ENCODE data around the gene CRYBG2.
"Not testable (repeated sequence)": the region's sequence is repeated elsewhere in the genome, so short reads cannot be mapped to it uniquely, and the experiment has no call there.

CRYBG2 gene

GRCh38 chr1:26295194-26296138 lies 58.5 kb downstream of the CRYBG2 start:
- DNase-seq (ENCODE audit: low read depth): no peak
- TF ChIP-seq MYC (IDR thresholded peaks at IDR 0.05; ENCODE audit: low read depth, low read length): no peak
- TF ChIP-seq POLR2A (IDR thresholded peaks at IDR 0.05; ENCODE audit: extremely low read depth, insufficient read length): no peak
- H3K4me3 ChIP-seq (ENCODE audit: low read depth, low read length): no peak overlapping the region

GRCh38 chr1:26293911-26294463 lies 59.9 kb downstream of the CRYBG2 start:
- TF ChIP-seq MYC (IDR thresholded peaks at IDR 0.05; ENCODE audit: low read depth, low read length): no peak
- TF ChIP-seq MAX (IDR thresholded peaks at IDR 0.05; ENCODE audit: low read depth, low read length): no peak
- no peak for TF ChIP-seq POLR2A (IDR thresholded peaks at IDR 0.05; ENCODE audit: extremely low read depth, insufficient read length)
- no peak for TF ChIP-seq CTCF (IDR thresholded peaks at IDR 0.05; ENCODE audit: low read depth, low read length)
- H3K4me3 ChIP-seq (ENCODE audit: low read depth, low read length): no peak overlapping the region
- no peak for DNase-seq (ENCODE audit: low read depth)

GRCh38 chr1:26292735-26293134 lies 61.2 kb downstream of the CRYBG2 start:
- H3K4me3 ChIP-seq (ENCODE audit: low read depth, low read length): not testable (repeated sequence)
- DNase-seq (ENCODE audit: low read depth): peak; percentile 28

GRCh38 chr1:26291939-26292338 lies 62.0 kb downstream of the CRYBG2 start:
- no peak for DNase-seq (ENCODE audit: low read depth)
- TF ChIP-seq MAX (IDR thresholded peaks at IDR 0.05; ENCODE audit: low read depth, low read length) (no peak), POLR2A (IDR thresholded peaks at IDR 0.05; ENCODE audit: extremely low read depth, insufficient read length) (no peak), CTCF (IDR thresholded peaks at IDR 0.05; ENCODE audit: low read depth, low read length) (no peak), MYC (IDR thresholded peaks at IDR 0.05; ENCODE audit: low read depth, low read length) (no peak)
- H3K4me3 ChIP-seq (ENCODE audit: low read depth, low read length): no peak overlapping the region

GRCh38 chr1:26291433-26291832 lies 62.5 kb downstream of the CRYBG2 start:
- no peak overlapping the region for H3K4me3 ChIP-seq (ENCODE audit: low read depth, low read length)
- TF ChIP-seq MYC (IDR thresholded peaks at IDR 0.05; ENCODE audit: low read depth, low read length) (no peak), POLR2A (IDR thresholded peaks at IDR 0.05; ENCODE audit: extremely low read depth, insufficient read length) (no peak), CTCF (IDR thresholded peaks at IDR 0.05; ENCODE audit: low read depth, low read length) (no peak), MAX (IDR thresholded peaks at IDR 0.05; ENCODE audit: low read depth, low read length) (no peak)

GRCh38 chr1:26290882-26291261 lies 63.1 kb downstream of the CRYBG2 start:
- H3K4me3 ChIP-seq (ENCODE audit: low read depth, low read length): no peak overlapping the region
- DNase-seq (ENCODE audit: low read depth): no peak

More at GRCh38 chr1:26291433-26291832, 62.5 kb downstream of the CRYBG2 start:
- no peak for DNase-seq (ENCODE audit: low read depth)

More at GRCh38 chr1:26290882-26291261, 63.1 kb downstream of the CRYBG2 start:
- TF ChIP-seq MYC (IDR thresholded peaks at IDR 0.05; ENCODE audit: low read depth, low read length): no peak
- TF ChIP-seq CTCF (IDR thresholded peaks at IDR 0.05; ENCODE audit: low read depth, low read length): no peak
- TF ChIP-seq POLR2A (IDR thresholded peaks at IDR 0.05; ENCODE audit: extremely low read depth, insufficient read length): no peak
- no peak for TF ChIP-seq MAX (IDR thresholded peaks at IDR 0.05; ENCODE audit: low read depth, low read length)
